GM21367 (cell line): ENCODE measurements around the gene CALD1.

Experiments
- ATAC-seq: cut with Tn5 transposase; IDR thresholded peaks from one replicate; pipeline ENCODE4 v1.9.1; 2021; ENCODE audit not compliant: unreplicated experiment

CALD1 gene

GRCh38 chr7:134854816-134855215, 75.4 kb downstream of the CALD1 start:
- ATAC-seq, result no peak

- no peak for ATAC-seq
Observed at GRCh38 chr7:134855442-134855841, 76.0 kb downstream of the CALD1 start.

GRCh38 chr7:134856091-134856490, 76.7 kb downstream of the CALD1 start:
- ATAC-seq, result no peak

- no peak for ATAC-seq
Observed at GRCh38 chr7:134856691-134857090, 77.3 kb downstream of the CALD1 start.

GRCh38 chr7:134857958-134858357, 78.5 kb downstream of the CALD1 start:
- no peak for ATAC-seq

- ATAC-seq, result no peak
Observed at GRCh38 chr7:134859783-134860182, 80.3 kb downstream of the CALD1 start.

- ATAC-seq, result no peak
Observed at GRCh38 chr7:134865001-134865845, 85.8 kb downstream of the CALD1 start.

GRCh38 chr7:134866617-134867016, 87.2 kb downstream of the CALD1 start:
- ATAC-seq, result no peak

GRCh38 chr7:134870156-134870555, 90.7 kb downstream of the CALD1 start:
- no peak for ATAC-seq

GRCh38 chr7:134870781-134871180, 91.3 kb downstream of the CALD1 start:
- ATAC-seq, result no peak

GRCh38 chr7:134873253-134873652, 93.8 kb downstream of the CALD1 start:
- no peak for ATAC-seq

- ATAC-seq, result no peak
Observed at GRCh38 chr7:134874407-134874806, 95.0 kb downstream of the CALD1 start.

GRCh38 chr7:134875867-134876266, 96.4 kb downstream of the CALD1 start:
- ATAC-seq, result no peak

- no peak for ATAC-seq
Observed at GRCh38 chr7:134878746-134879357, 99.4 kb downstream of the CALD1 start.

GRCh38 chr7:134879815-134880475, 100.5 kb downstream of the CALD1 start:
- ATAC-seq, result no peak

- ATAC-seq, result no peak
Observed at GRCh38 chr7:134882481-134882880, 103.0 kb downstream of the CALD1 start.

GRCh38 chr7:134885967-134886352, 106.5 kb downstream of the CALD1 start:
- ATAC-seq, result no peak

GRCh38 chr7:134886353-134887057, 107.1 kb downstream of the CALD1 start:
- ATAC-seq, result no peak

GRCh38 chr7:134887523-134887922, 108.1 kb downstream of the CALD1 start:
- no peak for ATAC-seq

- no peak for ATAC-seq
Observed at GRCh38 chr7:134888141-134888740, 108.8 kb downstream of the CALD1 start.
